HFF-Myc (cell line): ENCODE results near the gene C14orf93.

Source experiments
- DNase-seq: peaks from one replicate; pipeline ENCODE4 v3.0.0-alpha.2; 2011; ENCODE audit warnings: low read depth; ENCODE audit errors: extremely low read depth
- H3K4me3 ChIP-seq: replicated peaks from 2 replicates; pipeline ENCODE4 v1.5.1; 2011; ENCODE audit warnings: low read depth, mild to moderate bottlenecking, control low read depth, low read length
- CTCF ChIP-seq: IDR thresholded peaks from 2 replicates; pipeline ENCODE4 v1.5.1; 2012; ENCODE audit warnings: mild to moderate bottlenecking, low read depth, low read length, control low read depth; ENCODE audit errors: missing control alignments

Gene C14orf93

GRCh38 chr14:23034498-23035302 lies 24.8 kb upstream of the C14orf93 start, which contains the start of gene PSMB5:
PSMB5 (minus strand) TSS chr14:23034900; CDS start chr14:23034881, 19 bp downstream.
- TF ChIP-seq CTCF = no peak
- DNase-seq = peak; percentile 90
- H3K4me3 ChIP-seq = peak within 1 kb of the TSS; percentile 70

DNA sequence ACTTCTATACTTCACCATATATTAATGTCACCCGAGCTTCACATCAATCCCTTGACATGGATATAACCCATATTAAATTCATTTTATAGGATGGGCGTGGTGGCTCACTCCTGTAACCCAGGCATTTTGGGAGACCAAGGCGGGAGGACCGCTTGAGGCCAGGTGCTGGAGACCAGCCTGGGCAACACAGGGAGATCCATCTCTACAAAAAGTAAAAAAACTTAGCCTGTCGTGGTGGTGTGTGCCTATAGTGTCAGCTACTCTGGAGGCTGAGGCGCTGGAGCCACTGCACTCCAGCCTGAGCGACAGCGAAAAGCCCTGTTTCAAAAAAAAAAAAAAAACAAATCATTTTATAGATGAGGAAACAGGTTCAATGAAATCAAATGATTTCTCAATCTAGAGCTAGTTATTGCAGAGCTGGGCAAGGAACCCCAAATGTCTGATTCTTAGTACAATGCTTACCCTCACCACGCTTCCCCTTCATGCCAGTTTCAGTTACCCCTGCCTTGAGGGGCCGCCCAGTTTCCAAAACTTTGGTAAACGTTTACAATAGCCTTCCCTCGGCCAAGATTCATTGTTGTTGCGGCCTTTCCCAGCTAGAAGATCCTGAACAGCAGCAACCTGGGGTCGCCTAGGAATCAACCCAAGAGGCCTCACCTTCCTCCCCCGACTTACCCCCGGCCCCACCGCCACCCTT lies 24.0 kb upstream of the C14orf93 start:
- H3K4me3 ChIP-seq = peak overlapping the region; percentile 70
- TF ChIP-seq CTCF = no peak
- DNase-seq = no peak

- no peak for DNase-seq
- no peak for TF ChIP-seq CTCF
- peak overlapping the region; percentile 70 for H3K4me3 ChIP-seq
Observed at GRCh38 chr14:23033251-23033727, 23.3 kb upstream of the C14orf93 start.

GRCh38 chr14:23030936-23031335 lies 21.0 kb upstream of the C14orf93 start:
- no peak for TF ChIP-seq CTCF
- no peak overlapping the region for H3K4me3 ChIP-seq
- no peak for DNase-seq

GRCh38 chr14:23028799-23029198 lies 18.9 kb upstream of the C14orf93 start:
- no peak overlapping the region for H3K4me3 ChIP-seq
- no peak for TF ChIP-seq CTCF
- no peak for DNase-seq

DNA sequence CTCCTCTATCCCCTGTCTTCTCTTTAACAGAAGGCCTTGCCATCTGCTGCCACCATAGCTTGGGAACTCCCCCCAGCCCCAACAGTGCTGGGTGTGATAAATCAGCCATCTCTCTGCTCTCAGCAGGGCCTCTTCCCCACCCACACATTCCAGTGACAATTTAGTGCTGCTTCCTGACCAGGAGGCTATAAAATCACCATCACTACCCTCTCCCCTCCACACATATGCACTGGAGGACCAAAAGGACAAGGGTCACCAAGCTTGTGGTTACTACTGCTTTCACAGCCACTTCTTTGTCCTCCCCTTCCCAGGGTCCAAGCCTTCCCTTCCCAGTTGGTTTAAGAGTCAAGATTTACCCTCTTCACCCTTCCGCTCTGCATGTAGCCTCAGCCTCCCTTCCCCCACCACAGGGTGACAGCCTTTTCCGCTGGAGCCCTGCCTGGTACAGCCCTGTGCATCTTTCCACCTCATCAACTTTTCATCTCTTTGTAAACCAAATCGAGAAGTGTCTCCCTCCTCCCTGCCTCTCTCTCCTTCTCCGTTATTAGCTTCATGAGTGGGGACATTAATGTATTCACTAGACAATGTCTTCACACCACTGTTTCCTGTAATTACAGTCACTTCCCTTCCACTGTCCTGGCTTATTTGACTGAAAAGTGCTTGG lies 15.3 kb upstream of the C14orf93 start:
- no peak for TF ChIP-seq CTCF
- H3K4me3 ChIP-seq = no peak overlapping the region
- no peak for DNase-seq
